OCI-LY1 (cell line): ENCODE results near the gene DDX4.

Experiments
- EZH2 ChIP-seq: fragments of 200-600 bp; sonication (generic), shearing (Covaris generic); IDR thresholded peaks from 2 replicates; pipeline ENCODE4 v1.8.0; 2017; ENCODE audit warnings: borderline replicate concordance, mixed run types, mild to moderate bottlenecking, antibody characterized with exemption, low read length, moderate library complexity, mixed read lengths
- TF ChIP-seq, protein P1 (sequence below): fragments of 200-600 bp; sonication (generic), shearing (Covaris generic); IDR thresholded peaks from 2 replicates; pipeline ENCODE4 v1.5.1; 2017; ENCODE audit warnings: mild to moderate bottlenecking, antibody characterized with exemption, low read length, moderate library complexity, mixed read lengths

GRCh38 chr5:55708732-55709131, 29.1 kb upstream of the DDX4 start:
- TF ChIP-seq EZH2, result no peak
- TF ChIP-seq, protein P1, sequence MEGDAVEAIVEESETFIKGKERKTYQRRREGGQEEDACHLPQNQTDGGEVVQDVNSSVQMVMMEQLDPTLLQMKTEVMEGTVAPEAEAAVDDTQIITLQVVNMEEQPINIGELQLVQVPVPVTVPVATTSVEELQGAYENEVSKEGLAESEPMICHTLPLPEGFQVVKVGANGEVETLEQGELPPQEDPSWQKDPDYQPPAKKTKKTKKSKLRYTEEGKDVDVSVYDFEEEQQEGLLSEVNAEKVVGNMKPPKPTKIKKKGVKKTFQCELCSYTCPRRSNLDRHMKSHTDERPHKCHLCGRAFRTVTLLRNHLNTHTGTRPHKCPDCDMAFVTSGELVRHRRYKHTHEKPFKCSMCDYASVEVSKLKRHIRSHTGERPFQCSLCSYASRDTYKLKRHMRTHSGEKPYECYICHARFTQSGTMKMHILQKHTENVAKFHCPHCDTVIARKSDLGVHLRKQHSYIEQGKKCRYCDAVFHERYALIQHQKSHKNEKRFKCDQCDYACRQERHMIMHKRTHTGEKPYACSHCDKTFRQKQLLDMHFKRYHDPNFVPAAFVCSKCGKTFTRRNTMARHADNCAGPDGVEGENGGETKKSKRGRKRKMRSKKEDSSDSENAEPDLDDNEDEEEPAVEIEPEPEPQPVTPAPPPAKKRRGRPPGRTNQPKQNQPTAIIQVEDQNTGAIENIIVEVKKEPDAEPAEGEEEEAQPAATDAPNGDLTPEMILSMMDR, result no peak
